Skin epidermis (tissue), 12 donors: Measurements from ENCODE around the gene CREB3.
A peak's percentile ranks its signal among the peaks of the same experiment; 100 is the strongest.

Experiments
- H3K27ac ChIP-seq, 21 experiments: fragments of 200-600 bp; sonication (generic) in 11 of 21; one replicate each; pipeline ENCODE4 v1.5.0; 2020; ENCODE audit warnings: mild to moderate bottlenecking in 3 of 21, inconsistent platforms in 2 of 21, moderate library complexity in 2 of 21
- H3K4me3 ChIP-seq, 7 experiments: fragments of 200-600 bp; sonication (generic) in 2 of 7; one replicate each; pipeline ENCODE4 v1.5.0; 2020; ENCODE audit warnings: inconsistent platforms in 2 of 7, mild to moderate bottlenecking in 2 of 7, moderate library complexity in 1 of 7

Gene CREB3

DNA sequence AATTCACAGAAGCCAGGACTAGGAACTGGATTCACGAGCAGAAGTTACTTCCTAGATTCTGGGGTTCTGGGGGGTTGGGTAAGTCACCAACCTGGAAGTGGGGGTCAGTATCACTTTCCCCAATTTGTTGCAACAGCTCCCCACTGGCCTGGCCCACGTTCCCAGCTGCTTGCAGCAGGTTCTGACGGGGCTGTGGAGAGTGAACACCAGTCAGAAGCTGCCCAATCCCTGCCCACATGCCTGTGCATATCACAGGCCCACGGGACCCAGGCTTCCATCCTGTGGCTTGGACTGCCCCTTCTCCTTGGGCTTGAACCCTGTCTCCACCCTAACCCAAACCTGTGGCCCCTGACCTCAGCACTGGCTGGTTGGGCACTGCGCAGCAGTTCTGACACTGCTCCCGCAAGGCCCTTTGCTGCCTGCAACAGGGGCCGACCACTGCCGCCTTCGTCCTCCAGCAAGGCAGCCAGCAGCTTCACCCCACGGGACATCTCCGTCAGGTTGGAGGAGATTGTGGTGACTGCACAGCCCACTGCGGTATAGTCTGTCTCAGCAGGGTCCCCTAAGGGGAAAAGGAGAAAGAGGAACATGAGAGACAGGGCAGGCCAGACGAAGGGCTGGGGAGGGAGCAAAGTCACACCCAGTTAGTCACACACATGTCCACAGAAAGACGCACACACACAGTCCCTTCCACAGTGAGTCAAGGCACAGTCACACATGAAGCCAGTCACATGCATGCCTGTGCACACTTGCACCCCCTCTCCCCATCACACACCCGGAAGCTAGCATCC, 13.6 kb upstream of the CREB3 start:
- Histone ChIP-seq H3K27ac (peak overlapping the region in 1 of 21 experiments; percentile 23), H3K4me3 (no peak overlapping the region)

DNA sequence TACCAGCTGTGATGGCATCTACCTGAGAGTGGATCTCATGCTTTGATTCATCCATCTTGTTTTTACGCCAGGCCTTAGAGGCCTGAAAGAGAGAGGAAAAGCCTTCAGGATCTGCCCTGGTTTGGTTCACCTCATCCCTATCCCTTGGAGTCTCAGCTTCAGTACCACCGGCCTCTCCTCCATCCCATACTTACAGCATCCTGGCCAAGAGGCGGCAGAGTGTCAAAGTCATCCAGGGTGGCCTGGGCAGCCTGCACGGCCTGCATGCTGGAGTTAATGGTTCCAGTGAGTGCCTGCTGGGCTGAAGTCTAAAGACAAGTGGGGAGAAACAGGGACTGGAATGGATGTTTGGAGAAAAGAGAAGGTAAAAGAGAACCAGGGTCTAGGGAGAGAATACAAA, 12.9 kb upstream of the CREB3 start:
- Histone ChIP-seq H3K4me3 (no peak overlapping the region), H3K27ac (peak overlapping the region in 1 of 21 experiments; percentile 22)

DNA sequence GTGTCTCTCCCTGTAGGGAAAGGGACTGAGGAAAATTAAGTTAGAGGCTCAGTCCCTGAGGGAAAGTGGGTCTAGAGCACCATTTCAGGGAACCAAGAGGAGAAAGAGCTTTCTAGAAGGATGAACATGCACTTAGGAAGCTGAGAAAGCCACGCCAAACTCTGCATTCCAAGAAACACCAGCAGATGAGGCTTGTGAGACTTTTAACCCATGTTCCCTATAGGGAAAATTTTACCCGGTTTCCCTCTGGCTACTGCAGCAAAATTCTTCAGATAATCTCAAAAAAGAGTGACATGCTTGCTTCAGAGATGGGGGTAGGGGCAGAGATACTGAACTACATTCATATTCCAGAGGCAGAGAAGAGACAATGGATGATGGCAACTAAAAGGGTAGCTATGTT, 9.0 kb upstream of the CREB3 start:
- no peak overlapping the region for H3K4me3 ChIP-seq
- no peak overlapping the region for H3K27ac ChIP-seq

DNA sequence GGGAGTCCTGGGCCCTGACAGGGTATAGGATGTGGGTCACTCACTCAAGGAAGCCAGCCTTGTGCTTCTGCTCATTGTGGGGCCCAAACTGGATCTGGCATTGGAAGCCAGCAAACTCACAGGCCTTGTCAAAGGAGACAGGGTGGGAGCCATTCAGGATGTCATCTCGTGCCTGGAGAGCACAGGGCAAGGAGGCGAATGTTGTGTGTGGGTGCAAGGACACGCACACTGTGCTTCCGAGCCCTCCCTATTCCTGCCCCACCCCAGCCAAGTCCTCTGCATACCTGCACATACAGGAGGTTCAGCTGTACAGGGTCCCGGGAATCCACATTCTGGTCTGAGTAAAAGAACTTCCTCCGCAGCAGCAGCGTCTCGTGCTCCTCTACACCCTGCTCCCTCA, 8.6 kb upstream of the CREB3 start:
- no peak overlapping the region for H3K27ac ChIP-seq

DNA sequence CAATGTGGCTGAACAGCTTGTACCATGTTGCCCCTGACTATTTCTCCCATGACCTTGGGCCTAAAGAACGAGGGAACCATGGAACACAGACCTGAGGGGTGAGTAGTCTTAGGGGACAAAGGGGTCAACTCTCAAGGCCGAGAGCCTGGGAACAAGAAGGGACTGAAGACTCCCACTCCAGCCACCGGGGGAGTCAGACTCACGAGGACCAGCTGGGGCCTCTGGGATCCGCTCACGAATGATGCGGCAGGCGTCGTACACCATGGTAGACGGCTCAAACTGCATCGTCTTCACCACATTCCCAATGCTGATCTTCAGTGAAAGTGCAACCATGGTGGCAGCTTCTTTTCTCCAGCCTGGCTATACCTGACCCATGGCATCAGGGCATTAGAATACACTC, 7.1 kb upstream of the CREB3 start:
- H3K27ac ChIP-seq: no peak overlapping the region

More for the DNA sequence above, 8.6 kb upstream of the CREB3 start:
- no peak overlapping the region for H3K4me3 ChIP-seq

DNA sequence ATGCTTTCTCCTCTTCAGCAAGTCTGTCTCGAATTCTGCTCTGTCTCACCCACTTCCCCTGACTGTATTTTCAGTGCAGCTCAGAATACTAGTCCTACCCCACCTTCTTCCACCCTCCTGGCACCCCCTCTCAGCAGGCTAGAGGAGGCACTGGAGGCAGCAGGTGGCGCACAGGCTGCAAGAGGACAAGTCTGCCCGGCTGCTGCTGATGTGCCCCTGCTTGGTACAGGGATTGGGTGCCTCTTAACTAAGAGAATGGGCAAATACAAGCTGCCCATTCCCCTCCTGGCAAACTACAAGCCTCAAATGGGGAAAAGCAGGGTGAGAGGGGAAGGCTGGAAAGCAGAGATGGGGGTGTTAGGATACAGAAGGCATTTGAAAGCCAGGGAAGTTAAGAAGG, 5.5 kb upstream of the CREB3 start:
- H3K27ac ChIP-seq: peak overlapping the region in 15 of 21 experiments; percentile 2 to 96 (median 65)
- no peak overlapping the region for H3K4me3 ChIP-seq

More for the DNA sequence above, 7.1 kb upstream of the CREB3 start:
- H3K4me3 ChIP-seq: no peak overlapping the region

DNA sequence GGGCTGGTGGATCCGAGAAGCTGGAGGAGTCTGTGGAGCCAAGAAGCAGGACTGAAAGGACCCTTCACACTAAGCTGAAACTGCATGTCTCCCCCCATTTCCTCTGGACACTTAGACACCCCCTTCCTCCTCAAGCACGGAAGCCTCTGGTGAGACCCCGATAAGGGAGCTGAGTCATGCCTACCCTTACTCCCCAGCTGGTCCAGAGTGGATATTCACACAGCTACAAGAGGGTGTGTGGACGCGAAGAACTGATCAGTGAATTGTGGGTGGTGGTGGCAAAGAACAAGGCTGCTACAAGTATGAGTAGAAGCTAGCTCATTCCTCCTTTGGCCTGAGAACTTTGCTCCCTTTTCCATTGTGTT, 4.8 kb upstream of the CREB3 start:
- Histone ChIP-seq H3K4me3 (peak overlapping the region in 2 of 7 experiments; percentile 12 to 16), H3K27ac (peak overlapping the region in 17 of 21 experiments; percentile 1 to 96 (median 65))

DNA sequence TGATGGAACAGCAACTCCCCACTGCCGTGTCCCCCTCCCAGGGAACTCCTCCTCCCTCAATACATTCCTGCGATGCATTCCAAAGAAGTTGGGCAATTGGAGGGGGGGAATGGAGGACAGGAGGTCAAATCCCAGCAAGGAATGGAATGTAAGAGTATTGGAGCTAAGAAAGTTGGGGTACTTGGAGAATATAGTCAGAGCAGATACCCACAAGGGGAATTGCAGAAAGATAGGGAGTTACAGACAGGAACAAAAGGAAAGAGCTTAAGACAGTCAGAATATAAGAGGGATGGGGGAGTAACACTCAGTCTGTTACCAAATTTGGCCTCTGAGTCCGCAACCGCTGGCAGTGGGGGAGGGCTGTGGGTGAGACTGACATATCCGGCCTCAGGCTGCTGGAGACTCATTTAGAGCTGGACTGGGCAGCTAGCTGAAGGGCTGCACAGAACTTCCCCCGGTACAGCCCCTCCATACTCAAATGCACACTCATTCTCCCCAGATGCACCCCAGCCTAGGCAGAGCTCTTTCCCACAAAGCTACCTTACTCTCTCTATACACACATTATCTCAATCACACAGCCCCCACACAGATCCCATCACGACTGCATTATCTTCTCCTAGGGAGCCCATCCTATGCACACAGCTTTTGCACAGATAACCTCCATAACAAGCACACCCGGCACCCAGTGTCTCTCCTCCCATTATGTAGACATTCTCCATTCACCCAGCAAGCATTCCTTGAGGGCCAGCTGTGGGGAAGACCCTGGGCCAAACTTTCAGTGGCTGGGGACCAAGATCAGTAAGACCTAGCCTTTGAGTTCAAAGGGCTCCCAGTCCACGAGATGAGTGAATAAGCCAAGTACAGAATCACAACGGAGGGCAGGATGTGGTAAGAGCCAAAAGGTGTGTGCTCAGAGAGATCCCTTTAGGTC, 4.2 kb upstream of the CREB3 start:
- peak overlapping the region in 19 of 21 experiments; percentile 1 to 96 (median 62) for H3K27ac ChIP-seq
- H3K4me3 ChIP-seq: peak overlapping the region in 3 of 7 experiments; percentile 1 to 20 (median 16)

DNA sequence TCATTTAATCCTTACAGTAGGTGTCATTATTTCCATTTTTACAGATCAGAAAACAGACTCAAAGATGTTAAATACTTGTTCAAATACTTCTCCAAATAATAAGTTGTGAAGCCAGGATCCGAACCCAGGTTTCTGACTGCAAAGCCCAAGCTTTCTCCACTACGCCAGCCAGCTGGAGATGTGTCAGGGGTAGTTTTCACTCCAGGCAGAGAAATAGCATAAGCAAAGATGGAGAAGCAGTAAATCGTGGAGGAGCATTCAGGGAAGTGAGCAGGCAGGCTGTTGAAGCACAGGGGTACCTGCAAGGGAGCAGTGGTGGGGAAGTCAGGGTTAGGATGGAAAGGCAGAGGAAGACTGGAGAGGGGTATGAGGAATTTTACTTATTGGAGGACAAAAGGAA, 3.4 kb upstream of the CREB3 start:
- Histone ChIP-seq H3K4me3 (peak overlapping the region in 3 of 7 experiments; percentile 16 to 75 (median 20)), H3K27ac (peak overlapping the region in 15 of 21 experiments; percentile 5 to 97 (median 65))

DNA sequence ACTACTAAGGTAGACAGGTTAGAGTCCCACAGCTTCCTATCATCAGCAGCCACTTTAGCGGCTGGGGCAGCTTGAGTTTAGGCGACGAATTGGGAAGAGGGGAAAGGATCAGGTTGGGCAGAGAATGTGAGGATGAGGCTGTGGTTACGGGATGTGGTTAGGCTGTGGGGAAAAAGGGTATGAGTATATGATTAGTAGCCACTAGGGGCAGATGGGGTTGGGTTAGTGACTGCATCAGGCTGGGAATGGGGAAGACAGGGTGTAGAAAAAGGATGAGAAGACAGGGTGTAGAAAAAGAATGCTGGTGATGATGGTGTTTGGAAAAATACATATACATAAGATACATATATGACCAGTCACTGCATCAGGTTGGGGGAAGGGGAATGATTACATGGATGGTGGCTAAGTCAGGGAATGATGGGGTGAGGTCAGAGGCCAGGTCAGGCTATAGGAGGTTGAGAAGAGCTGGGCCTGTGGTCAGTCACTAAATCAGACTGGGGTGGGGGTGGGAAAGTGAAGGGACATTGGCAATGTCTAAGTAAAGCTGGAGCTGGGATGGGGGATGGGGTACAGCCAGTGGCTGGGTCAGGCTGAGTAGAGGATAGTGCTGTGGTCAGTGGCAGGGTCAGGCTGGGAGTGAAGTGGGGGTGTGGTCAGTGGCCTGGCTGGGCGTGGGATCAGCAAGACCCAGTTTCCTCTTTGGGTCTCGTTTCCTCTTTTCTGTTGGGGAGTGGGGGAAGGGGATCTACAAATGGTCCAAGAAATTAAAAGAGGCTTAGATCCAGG, 2.6 kb upstream of the CREB3 start:
- Histone ChIP-seq H3K27ac (peak overlapping the region in 14 of 21 experiments; percentile 5 to 97 (median 78)), H3K4me3 (peak overlapping the region in 4 of 7 experiments; percentile 16 to 75 (median 40))

DNA sequence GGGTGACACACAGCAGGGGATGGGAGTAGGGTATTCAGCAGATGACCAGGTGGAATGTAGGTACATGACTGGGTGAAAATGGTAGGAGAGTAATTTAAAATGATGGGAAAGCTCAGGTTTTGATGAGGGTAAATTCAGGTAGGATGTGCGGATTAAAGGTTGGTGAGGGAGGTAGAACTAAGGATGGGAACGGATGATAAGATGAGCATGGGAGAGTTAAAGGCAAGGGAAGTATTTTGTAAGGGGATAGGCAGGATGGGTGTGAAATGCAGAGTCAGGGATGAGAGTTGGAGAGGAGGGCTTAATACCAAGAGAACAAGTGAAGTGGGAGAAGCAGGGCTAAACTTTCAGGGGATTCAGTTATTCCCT, 2.0 kb upstream of the CREB3 start:
- Histone ChIP-seq H3K4me3 (peak overlapping the region in 5 of 7 experiments; percentile 59 to 82 (median 75)), H3K27ac (peak overlapping the region in 15 of 21 experiments; percentile 9 to 99 (median 95))

DNA sequence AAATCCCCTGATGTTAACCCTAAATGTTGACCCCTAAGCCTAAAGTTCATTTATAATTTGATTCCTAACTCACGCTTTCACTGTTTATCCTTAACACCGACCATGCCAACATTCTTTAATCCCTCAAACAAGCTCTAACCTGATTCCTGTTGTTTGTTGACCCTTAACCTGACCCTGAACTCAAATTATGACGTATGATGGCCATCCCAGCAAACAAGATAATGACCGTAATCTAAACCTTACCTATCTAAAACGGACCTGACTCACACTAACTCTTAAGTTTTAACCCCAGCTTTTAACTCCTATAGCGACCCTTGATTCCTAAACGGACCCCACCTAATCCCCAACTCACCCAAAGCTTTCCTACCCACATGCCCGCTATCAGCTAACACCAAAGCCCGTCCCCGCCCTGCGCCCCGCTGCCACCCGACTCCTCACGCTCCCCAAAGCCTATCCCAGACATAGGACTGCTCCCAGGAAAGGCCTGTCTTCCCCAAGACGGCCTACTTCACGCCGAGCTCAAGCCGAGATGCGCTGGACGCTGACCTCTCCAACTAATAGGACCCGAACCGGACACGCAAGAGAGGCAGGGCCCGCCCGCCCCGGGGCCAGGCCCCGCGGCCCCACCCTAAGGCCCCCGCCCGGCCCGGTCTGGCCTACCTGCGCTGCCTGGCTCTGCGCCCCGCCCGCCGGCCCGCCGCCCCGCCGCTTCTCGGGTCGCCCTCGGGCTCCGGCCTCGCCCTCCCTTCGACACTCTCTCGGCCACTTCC, 866 bp upstream of the CREB3 start:
- Histone ChIP-seq H3K27ac (peak overlapping the region; percentile 76 to 99 (median 95)), H3K4me3 (peak overlapping the region; percentile 59 to 82 (median 67))

DNA sequence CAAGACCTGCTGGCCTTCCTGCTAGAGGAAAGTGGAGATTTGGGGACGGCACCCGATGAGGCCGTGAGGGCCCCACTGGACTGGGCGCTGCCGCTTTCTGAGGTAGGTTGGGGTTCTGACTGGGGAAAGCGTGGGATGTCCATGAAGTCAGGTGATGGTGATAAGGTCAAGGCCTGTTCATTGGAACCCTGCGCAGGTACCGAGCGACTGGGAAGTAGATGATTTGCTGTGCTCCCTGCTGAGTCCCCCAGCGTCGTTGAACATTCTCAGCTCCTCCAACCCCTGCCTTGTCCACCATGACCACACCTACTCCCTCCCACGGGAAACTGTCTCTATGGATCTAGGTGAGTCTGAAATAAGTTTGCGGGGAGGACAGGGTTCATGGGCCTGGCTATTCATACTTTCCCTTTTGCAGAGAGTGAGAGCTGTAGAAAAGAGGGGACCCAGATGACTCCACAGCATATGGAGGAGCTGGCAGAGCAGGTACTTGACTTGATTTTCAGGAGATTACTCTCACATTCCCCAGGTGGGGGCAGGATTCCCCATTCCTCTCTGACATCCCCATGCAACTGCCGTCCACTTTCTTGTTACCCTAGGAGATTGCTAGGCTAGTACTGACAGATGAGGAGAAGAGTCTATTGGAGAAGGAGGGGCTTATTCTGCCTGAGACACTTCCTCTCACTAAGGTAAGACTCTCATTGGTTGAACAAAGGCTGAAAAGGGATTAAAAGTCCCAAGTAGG, 505 bp downstream of the CREB3 start:
- H3K27ac ChIP-seq: peak overlapping the region in 20 of 21 experiments; percentile 76 to 99 (median 95)
- H3K4me3 ChIP-seq: peak overlapping the region; percentile 59 to 82 (median 67)

DNA sequence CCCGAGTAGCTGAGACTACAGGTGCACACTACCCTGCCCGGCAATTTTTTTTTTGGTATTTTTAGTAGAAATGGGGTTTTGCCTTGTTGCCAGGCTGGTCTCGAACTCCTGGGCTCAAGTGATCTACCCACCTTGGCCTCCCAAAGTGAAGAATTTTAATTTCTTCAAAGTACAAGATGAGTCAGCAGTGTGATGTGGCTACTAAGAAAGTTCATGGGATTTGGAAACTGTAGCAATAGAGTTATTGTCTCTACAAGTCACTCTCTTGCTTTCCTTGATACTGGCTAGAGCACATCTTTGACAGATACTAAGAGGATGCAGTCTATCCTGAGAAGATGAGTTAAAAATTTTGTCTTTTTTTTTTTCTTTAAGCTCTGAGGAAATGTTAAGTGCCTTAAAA, 1.6 kb downstream of the CREB3 start:
- no peak overlapping the region for H3K4me3 ChIP-seq
- peak overlapping the region in 1 of 21 experiments; percentile 96 for H3K27ac ChIP-seq

DNA sequence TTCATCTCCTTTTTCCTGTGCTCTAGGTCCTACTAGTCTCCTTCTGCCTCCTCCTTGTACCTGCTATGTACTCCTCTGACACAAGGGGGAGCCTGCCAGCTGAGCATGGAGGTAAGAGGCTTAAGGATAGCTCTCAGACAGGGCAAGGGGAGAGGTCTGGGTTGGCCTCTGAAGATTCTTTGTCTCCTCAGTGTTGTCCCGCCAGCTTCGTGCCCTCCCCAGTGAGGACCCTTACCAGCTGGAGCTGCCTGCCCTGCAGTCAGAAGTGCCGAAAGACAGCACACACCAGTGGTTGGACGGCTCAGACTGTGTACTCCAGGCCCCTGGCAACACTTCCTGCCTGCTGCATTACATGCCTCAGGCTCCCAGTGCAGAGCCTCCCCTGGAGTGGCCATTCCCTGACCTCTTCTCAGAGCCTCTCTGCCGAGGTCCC, 3.8 kb downstream of the CREB3 start:
- no peak overlapping the region for H3K27ac ChIP-seq
- H3K4me3 ChIP-seq: no peak overlapping the region

DNA sequence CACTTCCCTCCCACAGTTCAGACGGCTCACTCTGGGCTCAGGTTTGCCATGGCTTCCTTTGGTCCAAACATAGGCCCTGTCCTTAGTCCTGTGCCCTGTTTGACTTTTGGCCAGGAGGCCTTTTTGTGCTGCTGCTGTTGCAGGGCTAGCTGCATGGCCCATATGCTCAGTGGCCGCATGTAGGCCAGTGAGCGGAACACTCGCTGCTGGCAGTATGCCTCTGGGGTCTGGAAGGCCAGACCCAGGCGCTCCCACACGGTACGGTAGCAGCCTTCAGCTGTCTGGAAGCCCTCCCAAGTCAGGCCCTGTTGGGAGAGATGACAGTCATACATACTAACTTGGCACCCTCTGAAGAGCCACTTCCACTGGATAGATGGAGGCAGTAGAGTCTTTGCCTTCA, 4.7 kb downstream of the CREB3 start:
- Histone ChIP-seq H3K4me3 (no peak overlapping the region), H3K27ac (no peak overlapping the region)

DNA sequence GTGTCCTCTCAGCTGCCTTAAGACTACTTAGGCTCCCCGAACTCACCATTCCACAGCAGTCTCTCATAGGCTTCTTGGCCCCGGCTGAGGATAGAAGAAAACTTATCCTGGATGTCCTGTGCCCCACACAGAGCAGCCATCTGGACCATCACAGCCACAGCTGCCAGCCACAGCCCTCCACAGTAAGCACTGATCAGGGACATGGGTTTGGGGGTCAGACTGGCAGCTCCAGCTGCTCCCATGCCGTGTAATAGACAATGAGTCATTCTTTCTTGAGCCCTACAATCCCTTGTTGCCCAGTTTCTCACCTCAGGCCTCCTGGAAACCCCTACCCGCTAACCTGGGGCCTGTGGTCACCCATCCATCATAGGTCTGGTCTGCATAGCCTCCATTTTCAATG, 5.7 kb downstream of the CREB3 start:
- Histone ChIP-seq H3K27ac (no peak overlapping the region), H3K4me3 (no peak overlapping the region)

DNA sequence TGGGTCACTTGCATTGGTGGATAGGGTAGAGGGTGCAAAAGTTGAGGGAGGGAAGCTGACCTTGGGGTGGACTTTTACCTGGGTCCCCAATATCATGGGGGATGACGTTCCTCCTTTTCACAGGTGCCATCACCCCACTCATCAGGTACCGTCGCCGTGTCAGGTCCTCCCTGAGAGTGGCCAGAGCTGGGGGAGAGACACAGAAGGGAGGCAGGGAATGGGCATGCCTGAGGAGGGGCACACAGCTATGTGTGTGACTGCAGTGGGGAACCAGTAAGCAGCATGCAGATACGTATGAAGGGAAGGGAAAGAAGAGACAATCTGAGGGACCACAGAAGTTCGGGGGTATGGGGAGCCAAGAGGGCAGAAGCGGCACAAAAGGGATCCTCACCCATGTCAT, 6.5 kb downstream of the CREB3 start:
- Histone ChIP-seq H3K27ac (no peak overlapping the region), H3K4me3 (no peak overlapping the region)
